ENCODE data around the gene GGTLC2.
"Not testable (repeated sequence)": the region's sequence is repeated elsewhere in the genome, so short reads cannot be mapped to it uniquely, and the experiment has no call there.

Gene GGTLC2

DNA sequence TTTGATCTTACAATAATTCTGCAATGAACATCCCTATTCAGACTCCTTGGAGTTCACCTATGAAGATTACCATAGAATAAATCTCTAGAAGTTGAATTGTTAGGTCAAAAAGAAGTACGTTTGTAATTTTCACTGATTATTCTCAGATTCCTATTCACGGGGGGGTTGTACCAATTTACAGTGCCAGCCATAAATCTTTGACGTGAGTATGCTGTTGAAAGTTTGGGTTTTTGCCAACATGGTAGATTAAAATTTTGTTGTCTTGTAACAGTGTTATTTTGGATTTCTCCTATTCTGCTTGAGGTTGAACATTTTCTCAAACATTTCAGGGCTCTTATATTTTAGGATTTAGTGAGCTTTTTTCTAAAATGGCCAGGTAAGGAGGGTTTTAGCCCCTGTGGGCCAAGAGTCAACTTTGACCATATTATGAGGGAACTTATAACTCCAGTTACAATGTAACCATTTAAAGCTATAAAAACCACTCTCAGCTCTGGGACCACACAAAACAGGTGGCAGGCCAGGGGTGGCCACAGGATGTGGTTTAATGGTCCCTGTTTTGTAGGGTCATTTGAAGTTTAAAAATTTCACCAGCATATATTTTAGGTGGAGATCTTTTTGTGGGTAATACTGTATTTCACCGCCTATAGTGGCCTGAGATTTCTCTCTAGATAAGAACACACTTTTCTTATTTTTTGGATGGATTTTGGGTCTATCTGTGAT, 25.8 kb downstream of the GGTLC2 start:
- DNase-seq: no peak

DNA sequence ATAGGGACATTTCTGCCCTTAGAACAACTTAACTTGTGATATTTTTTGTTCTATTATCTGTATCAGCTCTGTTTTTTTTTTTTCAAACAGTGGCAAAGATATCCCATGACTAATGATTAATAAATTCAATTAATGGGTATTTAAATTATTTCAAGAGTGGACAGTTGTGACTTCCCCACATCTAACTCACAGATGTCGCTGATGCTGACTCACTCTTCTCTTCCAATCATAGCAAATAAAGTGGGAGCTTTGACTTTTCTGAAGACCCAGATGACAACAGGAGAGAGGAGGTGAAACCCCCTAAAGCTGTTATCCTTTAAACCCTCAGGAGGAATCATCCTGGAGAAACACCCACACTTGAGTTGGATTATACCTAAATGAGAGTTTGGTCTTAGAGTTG, 27.1 kb downstream of the GGTLC2 start:
- no peak for DNase-seq

DNA sequence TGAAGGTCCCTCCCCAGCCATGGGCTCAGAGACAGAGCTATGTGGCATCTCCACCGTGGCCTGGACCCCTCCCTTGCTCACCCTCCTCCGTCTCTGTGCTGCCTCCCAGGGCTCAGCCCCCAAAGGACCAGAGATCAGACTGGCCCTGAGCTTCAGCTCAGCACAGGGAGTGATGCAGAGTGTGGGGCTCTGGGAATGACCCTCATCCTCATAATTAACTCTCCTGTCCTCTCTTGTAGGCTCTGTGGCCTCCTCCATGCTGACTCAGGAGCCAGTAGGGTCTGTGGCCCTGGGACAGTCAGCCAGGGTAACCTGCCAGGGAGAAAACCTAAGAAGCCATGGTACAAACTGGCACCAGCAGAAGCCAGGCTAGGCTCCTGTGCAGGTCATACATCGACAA, 28.7 kb downstream of the GGTLC2 start:
- DNase-seq: no peak

DNA sequence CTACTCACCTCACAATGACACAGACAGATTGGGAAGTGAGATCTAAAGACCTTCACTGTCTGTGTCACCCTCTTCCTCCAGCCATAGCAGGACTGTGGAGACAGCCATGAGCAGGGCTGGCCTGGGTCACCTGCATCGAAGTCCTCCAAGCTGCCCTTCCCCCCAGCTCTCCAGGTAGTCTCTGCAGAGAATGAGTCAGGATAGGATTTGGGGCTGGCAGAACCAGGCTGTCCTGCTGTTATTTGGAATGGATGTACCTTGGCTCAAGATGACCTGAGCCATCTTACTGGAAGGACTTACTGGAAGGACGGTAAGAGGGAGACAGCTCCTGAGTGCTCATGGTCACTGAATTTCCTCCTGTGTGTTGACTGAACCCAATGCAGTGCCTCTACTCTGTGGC, 29.2 kb downstream of the GGTLC2 start:
- no peak for DNase-seq

DNA sequence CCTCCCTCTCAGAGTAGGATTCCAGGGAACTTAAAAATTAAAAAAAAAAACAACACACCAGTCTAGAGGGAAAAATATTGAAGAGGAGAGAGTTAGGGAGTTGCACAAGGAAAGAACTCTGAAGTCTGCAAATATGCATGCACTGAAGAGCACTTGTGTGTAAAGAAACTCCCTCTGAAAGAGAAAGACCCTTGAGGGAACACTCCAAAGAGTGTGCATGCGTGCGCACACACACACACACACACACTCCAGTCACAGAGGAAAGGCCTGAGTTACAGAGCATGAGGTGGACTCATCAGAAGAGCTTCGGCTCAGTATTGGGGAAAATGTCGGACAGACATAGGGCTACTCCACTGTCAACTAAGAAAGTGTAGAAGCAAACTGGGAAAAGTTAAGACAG, 30.1 kb downstream of the GGTLC2 start:
- no peak for DNase-seq

DNA sequence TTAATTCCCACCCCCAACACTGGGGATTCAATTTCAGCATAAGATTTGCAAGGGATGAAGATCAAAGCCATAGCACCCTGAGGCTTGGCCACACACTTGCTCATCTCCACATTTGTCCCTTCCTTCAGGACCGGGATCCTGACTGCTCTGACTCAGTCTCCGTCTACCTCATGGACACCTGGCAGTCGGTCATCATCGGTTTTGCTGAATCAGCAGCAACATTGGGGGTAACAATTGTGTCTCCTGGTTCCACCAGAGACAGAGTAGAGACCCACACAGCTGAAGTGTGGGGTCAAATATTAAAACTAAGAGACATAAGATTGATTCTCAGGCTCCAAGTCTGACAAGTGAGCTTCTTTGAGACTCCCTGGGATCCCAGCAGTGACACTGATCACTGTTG, 34.6 kb downstream of the GGTLC2 start:
- no peak for DNase-seq

DNA sequence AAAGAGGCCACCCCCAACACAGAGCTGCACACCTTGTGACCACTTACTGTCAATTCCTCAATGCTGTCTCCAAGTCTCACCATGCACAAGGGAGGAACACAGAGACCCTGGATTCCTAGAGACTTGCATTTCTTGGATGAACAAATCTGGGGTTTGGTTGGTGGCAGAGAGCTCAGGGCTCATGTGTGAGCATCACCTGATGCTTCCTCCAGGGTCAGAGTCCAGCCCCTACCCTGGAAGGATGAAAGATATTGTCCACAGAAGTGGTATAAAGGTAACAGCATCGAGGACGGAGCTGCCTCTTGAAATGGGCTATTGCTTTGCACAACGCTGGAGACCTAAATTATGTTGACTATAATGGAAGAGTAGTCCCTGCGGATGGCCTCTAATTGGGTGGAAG, 36.0 kb downstream of the GGTLC2 start:
- no peak for DNase-seq

DNA sequence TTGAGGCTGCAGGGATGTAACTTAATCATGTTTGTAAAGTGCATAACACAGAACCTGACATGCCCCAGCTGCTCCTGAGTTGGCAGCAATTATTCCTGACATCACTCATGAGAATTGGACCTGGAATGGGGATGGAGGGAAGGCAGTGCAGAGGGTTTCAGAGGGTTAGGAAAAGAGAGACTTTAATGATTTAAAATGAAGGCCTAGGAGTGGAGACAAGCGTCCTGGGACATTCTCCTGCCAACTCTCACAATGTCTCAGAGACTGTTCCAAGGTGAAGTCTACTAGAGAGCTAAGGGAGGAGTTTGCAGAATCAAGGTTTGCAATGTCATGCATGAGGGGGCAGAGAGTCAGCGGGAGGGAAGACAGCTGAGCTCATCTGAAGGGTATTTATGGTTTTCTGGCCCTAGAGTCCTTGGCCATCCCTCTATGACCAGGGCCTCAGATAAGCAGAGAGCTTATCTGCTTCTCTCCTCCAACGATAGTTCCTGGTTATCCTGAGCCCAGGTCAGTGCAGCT, 36.9 kb downstream of the GGTLC2 start:
- DNase-seq: no peak

DNA sequence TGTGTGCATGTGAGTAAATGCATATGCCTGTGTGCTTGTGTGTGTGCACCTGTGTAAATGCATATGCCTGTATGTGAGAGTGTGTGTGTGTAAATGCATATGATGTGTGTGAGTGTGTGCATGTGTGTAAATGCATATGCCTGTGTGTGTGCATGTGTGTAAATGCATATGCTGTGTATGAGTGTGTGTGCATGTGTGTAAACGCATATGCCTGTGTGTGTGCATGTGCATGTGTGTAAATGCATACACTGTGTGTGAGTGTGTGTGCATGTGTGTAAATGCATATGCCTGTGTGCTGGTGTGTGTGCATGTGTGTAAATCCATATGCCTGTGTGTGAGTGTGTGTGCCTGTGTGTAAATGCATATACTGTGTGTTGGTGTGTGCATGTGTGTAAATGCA, 37.8 kb downstream of the GGTLC2 start:
- no peak for DNase-seq

DNA sequence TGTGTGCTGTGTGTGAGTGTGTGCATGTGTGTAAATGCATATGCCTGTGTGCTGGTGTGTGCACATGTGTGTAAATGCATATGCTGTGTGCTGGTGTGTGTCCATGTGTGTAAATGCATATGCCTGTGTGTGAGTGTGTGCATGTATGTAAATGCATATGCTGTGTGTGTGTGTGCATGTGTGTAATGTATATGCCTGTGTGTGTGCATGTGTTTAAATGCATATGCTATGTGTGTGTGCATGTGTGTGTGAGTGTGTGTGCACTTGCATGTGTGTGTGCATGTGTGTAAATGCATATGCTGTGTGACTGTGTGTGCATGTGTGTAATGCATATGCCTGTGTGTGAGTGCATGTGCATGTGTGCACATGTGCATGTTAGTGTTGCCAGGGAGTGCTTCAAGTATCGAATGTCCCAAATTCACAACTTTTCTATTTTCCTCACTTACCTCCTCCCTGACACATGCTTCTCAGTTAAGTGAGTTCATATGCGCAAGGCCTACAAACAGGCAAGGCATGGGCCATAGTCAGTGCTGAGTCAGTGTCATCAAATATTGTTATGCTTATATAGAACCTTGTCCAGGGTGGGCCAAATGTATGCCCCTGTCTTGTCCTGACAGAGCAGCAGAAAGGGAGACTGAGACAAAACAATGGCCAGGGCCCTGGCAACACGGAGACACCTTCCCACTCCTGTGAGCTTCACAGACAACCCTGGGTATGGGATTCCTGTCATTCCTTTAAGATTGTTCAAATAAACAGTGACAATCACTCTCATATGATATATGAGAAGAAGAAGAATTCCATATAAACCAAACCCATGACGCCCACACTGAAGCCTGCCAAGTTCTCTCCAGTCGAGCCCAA, 38.6 kb downstream of the GGTLC2 start:
- DNase-seq: no peak

DNA sequence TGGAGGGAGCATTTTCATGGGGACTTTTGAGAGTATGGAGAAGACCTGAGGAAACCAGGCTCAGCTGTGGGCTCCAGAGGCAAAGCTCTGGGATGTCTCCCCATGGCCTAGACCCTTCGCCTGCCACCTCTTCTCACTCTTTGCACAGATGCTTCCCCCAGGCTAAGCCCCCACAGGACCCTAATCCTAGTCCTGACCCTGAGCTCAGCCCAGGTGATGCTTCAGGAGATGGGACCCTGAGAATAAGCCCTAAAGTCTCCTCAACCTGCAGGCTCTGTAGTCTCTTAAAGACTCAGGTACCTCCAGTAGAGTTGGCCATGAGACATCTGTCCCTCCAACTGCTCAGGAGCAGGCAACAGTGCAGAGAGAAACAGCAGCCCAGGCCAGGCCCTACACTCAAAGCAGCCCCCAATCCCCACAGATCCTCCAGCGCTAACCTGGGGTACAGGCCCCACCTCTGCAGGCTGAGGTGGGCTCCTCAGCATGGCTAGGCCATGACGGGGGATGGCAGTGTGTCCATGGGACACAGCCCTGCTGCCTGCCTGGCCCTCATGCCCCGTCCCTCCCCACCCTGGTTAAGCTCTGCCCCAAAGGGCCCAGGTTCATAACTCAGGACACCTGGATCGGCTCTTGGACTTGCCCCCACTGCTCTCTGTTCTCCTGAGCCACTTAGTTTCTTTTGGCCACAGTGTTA, 39.4 kb downstream of the GGTLC2 start:
- DNase-seq: no peak

DNA sequence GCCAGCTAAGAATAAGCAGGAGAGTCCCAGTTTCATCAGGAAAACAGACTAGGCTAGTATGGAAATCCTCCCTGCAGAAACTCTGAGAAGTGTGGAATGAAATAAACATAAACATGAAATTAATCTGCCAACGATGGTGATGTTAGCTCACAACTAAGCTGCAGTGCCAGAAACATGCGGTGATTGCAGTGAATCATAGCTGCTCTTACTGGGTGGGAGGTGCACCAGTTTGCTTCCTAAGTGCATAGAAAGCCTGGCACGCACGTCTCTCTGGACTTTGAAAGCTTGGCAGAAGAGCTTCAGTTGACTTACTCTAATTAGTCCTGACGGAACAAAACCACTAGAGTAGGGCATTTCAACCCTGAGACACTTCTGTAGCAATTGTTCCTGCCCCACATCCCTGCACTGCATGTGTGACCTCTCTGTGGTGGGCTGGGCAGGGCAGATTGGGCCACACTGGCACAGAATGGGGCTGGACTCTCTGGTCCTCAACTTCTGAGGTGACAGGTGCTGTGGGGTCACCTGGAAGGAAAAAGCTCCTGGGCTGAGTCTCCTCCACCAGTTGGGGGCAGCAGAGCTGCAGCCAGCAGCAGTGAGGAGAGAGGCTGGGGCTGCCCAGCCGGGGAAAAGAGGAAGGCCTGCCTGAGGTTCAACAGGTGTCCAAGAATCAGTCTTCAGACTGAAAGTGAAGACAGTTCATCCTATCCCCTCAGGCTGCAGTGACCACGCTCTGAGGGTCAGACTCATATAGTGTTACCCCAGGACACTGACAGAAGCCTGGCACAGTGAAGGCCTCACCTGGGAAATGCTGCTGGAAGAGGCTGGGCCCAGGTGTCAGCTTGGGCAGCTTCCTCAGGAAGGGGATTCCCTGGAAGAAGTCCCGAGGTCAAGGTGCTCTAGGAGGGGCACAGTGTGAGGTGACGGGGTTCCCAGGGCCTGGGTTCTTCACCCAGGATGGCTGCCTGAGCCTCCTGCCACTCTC, 40.5 kb downstream of the GGTLC2 start:
- no peak for DNase-seq

DNA sequence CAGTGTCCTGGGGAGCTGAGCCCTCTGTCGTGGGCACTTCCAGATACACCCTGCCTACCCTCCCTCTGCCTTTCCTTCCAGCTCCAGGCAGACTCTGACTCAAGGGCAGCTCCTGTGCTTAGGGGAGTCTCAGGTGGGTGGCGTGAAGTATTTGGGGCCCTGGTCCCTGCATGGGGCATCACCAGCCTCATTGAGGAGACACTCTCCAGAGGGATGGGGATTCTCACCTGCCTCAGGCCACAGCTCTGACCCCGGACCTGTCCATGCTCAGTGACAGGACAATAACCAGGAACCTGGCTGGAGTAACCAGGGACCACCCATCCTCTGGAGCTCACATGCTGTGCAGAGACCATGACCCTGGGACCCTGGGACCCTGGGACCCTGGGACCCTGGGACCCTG, 41.2 kb downstream of the GGTLC2 start:
- DNase-seq: no peak

DNA sequence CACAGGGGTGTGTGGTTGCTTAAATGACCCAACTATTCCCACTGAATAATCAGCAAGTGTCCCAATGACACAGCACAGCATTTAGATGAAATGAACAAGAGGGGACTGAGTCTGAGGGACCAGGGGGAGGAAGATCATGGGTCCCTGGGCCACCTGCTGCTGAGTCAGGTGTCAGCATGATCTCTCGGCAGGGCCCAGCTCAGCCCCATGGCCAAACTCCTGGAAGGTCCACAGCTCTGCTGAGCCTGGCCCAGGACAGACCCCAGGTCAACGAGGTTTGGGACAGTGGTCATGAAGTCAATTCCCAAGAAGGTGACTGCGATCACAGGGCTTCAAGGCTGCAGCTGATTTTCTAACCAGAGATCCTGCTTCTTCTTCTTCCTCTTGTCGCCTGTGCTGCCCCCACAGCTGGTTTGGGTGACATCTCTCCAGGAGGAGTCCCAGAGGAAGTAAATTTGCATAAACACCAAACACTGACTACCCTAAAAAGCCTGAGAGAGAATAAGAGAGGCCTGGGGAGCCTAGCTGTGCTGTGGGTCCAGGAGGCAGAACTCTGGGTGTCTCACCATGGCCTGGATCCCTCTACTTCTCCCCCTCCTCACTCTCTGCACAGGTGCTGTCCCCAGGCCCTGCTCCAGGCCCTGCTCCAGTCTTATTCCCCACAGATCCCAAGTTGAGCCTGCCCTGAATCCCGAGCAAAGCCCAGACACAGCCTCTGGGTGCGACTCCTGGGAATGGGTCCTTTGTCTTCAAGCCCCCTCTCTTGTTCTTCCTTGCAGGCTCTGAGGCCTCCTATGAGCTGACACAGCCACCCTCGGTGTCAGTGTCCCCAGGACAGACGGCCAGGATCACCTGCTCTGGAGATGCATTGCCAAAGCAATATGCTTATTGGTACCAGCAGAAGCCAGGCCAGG, 42.0 kb downstream of the GGTLC2 start:
- DNase-seq: not testable (repeated sequence)

DNA sequence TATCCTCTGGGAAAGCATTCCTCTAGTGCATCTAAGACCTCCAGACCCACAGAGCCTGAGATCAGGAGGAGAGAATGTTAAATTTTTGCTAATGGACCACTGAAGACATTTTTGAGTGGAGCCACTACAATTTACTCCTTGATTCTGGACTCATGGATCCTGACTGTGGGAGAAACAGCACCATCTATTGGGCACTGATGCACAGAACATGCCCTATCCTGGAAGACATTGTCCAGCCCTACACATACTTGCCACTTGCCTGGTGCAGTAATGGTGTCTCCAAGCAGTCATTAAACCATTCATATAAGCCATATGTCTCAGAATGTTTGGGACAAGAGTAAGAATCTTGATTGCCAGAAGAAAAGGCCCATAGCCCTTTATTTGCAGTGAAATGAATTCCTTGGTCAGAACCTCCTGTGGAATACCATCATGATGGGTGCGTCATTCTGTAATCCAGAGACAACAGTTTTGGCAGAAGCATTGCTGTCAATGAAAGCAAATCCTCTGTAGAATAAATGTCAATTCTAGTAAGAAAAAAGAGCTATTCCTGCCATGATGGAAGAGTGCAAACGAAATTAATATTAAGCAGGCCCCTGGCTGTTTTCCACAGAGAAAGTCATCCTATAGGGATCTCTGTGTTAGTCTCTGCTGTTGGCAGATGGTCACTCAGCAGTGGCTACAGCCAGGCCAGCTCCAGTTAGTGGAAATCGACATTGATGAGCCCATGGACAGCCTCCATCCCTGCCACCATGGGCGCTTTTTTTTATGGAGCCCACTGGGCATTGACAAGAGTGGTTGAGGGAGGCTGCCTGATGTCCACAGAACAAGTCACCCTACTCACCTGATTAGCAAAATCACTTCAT, 43.5 kb downstream of the GGTLC2 start:
- no peak for DNase-seq

DNA sequence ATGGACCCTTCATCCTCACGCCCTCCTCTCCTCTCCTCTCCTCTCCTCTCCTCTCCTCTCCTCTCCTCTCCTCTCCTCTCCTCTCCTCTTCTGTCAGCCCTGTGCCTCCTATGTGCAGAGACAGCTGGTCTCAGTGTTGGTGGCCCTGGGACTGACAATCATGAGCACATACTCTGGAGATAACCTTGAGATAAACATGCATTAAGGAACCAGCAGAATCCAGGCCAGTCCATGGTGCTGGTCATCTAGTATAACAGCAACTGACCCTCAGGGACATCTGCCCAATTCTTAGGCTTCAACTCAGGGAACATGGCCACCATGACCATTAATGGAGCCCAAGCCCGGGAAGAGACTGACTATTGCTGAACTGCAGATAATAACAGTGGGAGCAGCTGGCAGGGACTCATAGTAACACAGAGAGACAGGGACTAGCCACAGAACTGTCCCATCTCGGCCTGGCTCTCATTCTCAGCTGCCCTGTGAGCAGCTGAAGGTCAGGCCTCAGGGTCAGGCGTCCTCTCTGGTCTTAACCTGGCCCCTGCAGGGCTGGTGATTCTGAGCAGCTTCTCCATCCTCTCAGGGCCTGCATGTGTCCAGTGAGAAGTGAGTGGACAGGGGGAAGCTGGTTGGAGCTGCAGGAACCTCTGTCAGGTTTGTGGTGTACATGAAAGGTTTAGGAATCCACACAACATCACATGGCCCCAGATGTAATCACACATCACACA, 45.4 kb downstream of the GGTLC2 start:
- DNase-seq: no peak

DNA sequence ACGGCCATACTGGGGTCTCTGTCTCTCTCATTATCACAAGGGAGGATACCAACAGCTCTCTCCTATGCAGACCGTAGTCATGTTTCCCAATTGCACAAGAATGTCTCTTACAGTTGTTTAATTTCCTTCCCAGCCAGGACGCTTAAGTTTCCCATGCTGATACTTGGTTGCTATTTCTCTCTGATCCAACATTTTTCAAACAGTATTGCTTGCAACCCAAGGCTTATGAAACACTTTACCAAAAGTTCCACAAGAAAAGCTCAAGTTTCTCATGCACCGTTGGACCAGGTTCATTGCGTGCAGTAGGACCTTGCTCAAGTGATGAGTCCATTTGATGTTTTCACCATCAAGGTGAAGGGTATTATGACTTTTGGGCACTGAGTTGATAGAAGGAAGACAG, 46.6 kb downstream of the GGTLC2 start:
- DNase-seq: no peak

DNA sequence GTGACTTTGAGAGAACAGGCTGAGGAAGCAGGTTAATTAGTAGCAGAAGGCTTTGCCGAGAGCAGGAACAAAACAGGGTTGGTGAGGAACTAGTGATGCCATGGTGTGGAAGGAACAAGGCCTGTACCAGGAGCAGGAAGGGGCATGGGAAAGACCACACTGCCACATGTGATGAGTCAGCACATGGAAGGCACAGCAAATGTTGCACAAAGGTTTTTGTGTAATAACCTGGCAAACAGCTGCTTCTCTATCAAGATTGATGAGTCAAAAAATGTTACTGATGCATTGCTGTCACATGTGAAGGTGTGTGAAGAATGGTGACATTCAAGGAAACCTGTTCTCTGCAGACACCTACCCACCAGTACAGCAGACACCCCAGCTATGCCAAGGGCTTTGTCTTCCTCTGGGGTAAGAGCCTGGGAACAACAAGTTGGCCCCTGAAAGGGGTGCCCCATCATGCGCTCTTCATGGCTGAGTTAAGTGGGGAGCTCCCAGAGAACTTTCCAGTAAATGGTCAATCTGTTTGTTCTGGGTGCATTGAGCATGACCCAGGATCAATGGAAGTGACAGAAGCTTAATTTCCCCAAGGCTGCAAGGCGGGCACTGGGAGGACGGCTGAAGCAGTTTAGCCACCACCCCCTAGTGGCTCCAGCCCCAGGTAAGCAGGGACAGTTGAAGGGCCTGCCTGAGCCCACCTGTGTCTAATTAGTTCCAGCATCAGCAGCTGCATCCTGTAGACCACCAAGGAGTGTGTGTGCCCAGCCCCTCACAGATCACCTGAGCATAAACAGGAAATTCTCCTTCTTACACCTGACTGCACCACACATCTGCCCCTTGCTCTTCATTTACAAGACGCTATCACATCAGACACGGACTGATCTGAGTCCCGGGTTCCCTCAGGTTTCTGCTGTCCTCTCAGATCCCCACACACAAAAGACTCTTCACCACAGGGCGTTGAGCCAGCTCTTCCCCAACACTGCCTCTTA, 47.6 kb downstream of the GGTLC2 start:
- no peak for DNase-seq

All from NCI-H2107 (cell line).